MM.1S (cell line): ENCODE results near the gene IKBKE.

Experiments used
- CTCF ChIP-seq: fragments of 300-600 bp; sonication (generic); IDR thresholded peaks from 2 replicates; pipeline ENCODE4 v1.5.1; 2016; ENCODE audit warnings: antibody characterized with exemption, low read length, mixed read lengths
- EZH2 ChIP-seq: fragments of 300-600 bp; sonication (generic); optimal IDR thresholded peaks from 2 replicates; pipeline ENCODE3; 2017; ENCODE audit warnings: low read depth, mild to moderate bottlenecking, antibody characterized with exemption, low read length, mixed read lengths
- EZH2phosphoT487 ChIP-seq: fragments of 300-600 bp; sonication (generic); IDR thresholded peaks from 2 replicates; pipeline ENCODE4 v1.6.1; 2018; ENCODE audit warnings: antibody characterized with exemption, low read length

GRCh38 chr1:206478746-206479145 is 8.5 kb downstream of the IKBKE start:
- TF ChIP-seq CTCF: no peak
- TF ChIP-seq EZH2: no peak
- no peak for TF ChIP-seq EZH2phosphoT487
